NCI-H187 (cell line): ENCODE measurements around the gene ANKMY1.

Experiments
- DNase-seq, 2 experiments: peaks; one replicate each; lab custom pipeline; 2025; lab: John Stamatoyannopoulos, UW

Gene ANKMY1

GRCh38 chr2:240435948-240436682 lies 121.7 kb downstream of the ANKMY1 start:
- DNase-seq: no peak

- DNase-seq: peak; percentile 3 to 63
These were observed 122.3 kb downstream of the ANKMY1 start, which contains the start of gene GPC1 for GRCh38 chr2:240435457-240435947. GPC1 (plus strand) TSS chr2:240435663; CDS start chr2:240435919, 256 bp downstream.

- DNase-seq: peak; percentile 23 to 72
These were observed 122.9 kb downstream of the ANKMY1 start for GRCh38 chr2:240434728-240435456.

- DNase-seq: no peak
These were observed 123.6 kb downstream of the ANKMY1 start for GRCh38 chr2:240433973-240434727.

- DNase-seq: no peak
These were observed 124.7 kb downstream of the ANKMY1 start for GRCh38 chr2:240432820-240433801.

- DNase-seq: no peak
These were observed 125.4 kb downstream of the ANKMY1 start for GRCh38 chr2:240432430-240432819.

GRCh38 chr2:240431661-240432424 lies 125.9 kb downstream of the ANKMY1 start:
- DNase-seq: no peak

GRCh38 chr2:240431271-240431660 lies 126.5 kb downstream of the ANKMY1 start:
- DNase-seq: no peak

GRCh38 chr2:240430595-240430994 lies 127.2 kb downstream of the ANKMY1 start:
- no peak for DNase-seq

- DNase-seq: no peak
These were observed 127.8 kb downstream of the ANKMY1 start for GRCh38 chr2:240429872-240430491.
